OCI-LY3 (cell line): Measurements from ENCODE around the gene MROH9.
"Not testable (repeated sequence)": the region's sequence is repeated elsewhere in the genome, so short reads cannot be mapped to it uniquely, and the experiment has no call there.

Experiments used
- H2AFZ ChIP-seq: fragments of 200-600, 300-600 bp; shearing (Covaris generic); 2 replicates; pipeline ENCODE4 v1.6.0; 2014; ENCODE audit warnings: antibody characterized with exemption, low read depth, low read length
- H3K27ac ChIP-seq: fragments of 200-600, 300-600 bp; sonication (generic); 2 replicates; pipeline ENCODE4 v1.5.1; 2014; ENCODE audit warnings: mild to moderate bottlenecking, low read length, moderate library complexity, mixed read lengths
- H3K27me3 ChIP-seq: fragments of 200-600, 300-600 bp; sonication (generic); 2 replicates; pipeline ENCODE4 v1.6.1; 2014; ENCODE audit warnings: low read depth, low read length, mixed read lengths
- H3K36me3 ChIP-seq: fragments of 200-600, 300-600 bp; sonication (generic); replicated peaks from 2 replicates; pipeline ENCODE3; 2014; ENCODE audit warnings: low read depth, low read length, mixed read lengths
- H3K4me1 ChIP-seq: fragments of 300-600, 200-600 bp; sonication (generic); 2 replicates; pipeline ENCODE4 v1.6.1; 2014; ENCODE audit warnings: low read length, mixed read lengths
- H3K4me2 ChIP-seq: fragments of 200-600, 300-600 bp; sonication (generic); 2 replicates; pipeline ENCODE4 v1.6.1; 2014; ENCODE audit warnings: low read length, mixed read lengths
- H3K4me3 ChIP-seq: fragments of 300-600, 200-600 bp; sonication (generic); 2 replicates; pipeline ENCODE4 v1.5.1; 2014; ENCODE audit warnings: antibody characterized with exemption, mild to moderate bottlenecking, low read length, moderate library complexity
- H3K79me2 ChIP-seq: fragments of 300-600, 200-600 bp; shearing (Covaris generic); 2 replicates; pipeline ENCODE4 v1.6.1; 2014; ENCODE audit warnings: mild to moderate bottlenecking, low read length, mixed read lengths
- H3K9ac ChIP-seq: fragments of 300-600, 200-600 bp; shearing (Covaris generic); 2 replicates; pipeline ENCODE4 v1.6.0; 2014; ENCODE audit warnings: mild to moderate bottlenecking, low read length, moderate library complexity
- H3K9me3 ChIP-seq: fragments of 200-600, 300-600 bp; shearing (Covaris generic); 2 replicates; pipeline ENCODE4 v1.6.1; 2014; ENCODE audit warnings: low read length, mixed read lengths; ENCODE audit not compliant: insufficient read depth
- H4K20me1 ChIP-seq: fragments of 200-600, 300-600 bp; sonication (generic); 2 replicates; pipeline ENCODE4 v1.6.1; 2016; ENCODE audit warnings: low read length, mixed read lengths; ENCODE audit not compliant: insufficient read depth
- EZH2phosphoT487 ChIP-seq: fragments of 200-600 bp; shearing (Covaris generic); IDR thresholded peaks from 2 replicates; pipeline ENCODE4 v1.6.1; 2018; ENCODE audit warnings: antibody characterized with exemption, mixed run types, low read depth
- TF ChIP-seq, protein P1 (sequence below): fragments of 200-600, 300-600 bp; sonication (generic); IDR thresholded peaks from 2 replicates; pipeline ENCODE4 v1.5.1; 2014; ENCODE audit warnings: antibody characterized with exemption, low read length, low read depth

Gene MROH9

DNA sequence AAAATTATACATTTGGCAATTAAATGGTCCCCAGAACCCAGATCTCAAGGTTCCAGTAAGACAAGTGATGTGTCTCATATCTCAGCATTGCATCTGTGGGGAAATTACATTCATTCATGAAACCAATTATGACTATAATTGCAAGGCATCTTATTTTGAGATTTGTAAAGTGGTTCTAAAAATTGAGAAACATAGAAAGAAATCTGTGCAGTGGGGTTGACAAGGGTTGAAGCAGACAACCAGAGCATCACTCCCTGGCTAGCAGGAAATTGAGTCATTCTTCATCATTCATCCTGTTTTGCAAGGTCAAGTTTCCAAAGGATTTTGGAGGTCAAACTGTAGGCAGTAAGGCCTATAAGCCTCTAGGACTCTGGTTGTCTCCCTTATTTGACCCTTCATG is 25.1 kb upstream of the MROH9 start:
- Histone ChIP-seq H3K27ac (no peak overlapping the region), H3K79me2 (no peaks in the 10 kb centered on the region), H3K4me1 (no peaks in the 10 kb centered on the region), H2AFZ (no peak overlapping the region), H3K4me3 (no peak overlapping the region), H3K9me3 (no peaks in the 10 kb centered on the region), H4K20me1 (no peaks in the 10 kb centered on the region), H3K9ac (no peak overlapping the region), H3K36me3 (no peaks in the 10 kb centered on the region), H3K4me2 (no peak overlapping the region), H3K27me3 (no peaks in the 10 kb centered on the region)
- TF ChIP-seq, protein P1, sequence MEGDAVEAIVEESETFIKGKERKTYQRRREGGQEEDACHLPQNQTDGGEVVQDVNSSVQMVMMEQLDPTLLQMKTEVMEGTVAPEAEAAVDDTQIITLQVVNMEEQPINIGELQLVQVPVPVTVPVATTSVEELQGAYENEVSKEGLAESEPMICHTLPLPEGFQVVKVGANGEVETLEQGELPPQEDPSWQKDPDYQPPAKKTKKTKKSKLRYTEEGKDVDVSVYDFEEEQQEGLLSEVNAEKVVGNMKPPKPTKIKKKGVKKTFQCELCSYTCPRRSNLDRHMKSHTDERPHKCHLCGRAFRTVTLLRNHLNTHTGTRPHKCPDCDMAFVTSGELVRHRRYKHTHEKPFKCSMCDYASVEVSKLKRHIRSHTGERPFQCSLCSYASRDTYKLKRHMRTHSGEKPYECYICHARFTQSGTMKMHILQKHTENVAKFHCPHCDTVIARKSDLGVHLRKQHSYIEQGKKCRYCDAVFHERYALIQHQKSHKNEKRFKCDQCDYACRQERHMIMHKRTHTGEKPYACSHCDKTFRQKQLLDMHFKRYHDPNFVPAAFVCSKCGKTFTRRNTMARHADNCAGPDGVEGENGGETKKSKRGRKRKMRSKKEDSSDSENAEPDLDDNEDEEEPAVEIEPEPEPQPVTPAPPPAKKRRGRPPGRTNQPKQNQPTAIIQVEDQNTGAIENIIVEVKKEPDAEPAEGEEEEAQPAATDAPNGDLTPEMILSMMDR, result no peak
- no peak for TF ChIP-seq EZH2phosphoT487

DNA sequence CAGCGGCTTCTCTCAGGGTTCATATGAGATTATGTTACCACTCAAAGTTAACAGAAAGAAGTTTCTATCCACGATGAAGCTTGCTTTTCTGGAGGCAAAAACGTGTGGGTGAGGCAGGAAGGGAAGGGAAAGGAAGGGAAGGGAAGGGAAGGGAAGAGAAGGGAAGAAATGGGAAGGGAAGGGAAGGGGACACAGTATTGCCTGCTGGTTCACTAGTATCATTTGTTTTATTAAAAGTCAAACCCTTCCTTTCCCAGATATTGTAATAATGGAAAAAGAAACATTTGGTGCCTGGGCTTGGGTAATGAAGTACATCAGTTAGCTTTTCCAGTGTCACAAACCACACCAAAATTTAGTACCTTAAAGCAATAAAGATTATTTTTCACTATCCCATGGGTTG is 18.0 kb upstream of the MROH9 start:
- no peak overlapping the region for H3K9ac ChIP-seq
- H2AFZ ChIP-seq, result no peak overlapping the region
- peaks cover 24% of the 10 kb centered on the region for H3K9me3 ChIP-seq
- no peaks in the 10 kb centered on the region for H4K20me1 ChIP-seq
- no peaks in the 10 kb centered on the region for H3K27me3 ChIP-seq
- H3K4me3 ChIP-seq, result no peak overlapping the region
- no peaks in the 10 kb centered on the region for H3K4me1 ChIP-seq
- no peak overlapping the region for H3K4me2 ChIP-seq
- TF ChIP-seq EZH2phosphoT487, result no peak
- TF ChIP-seq, protein P1, result no peak
- peaks cover 29% of the 10 kb centered on the region for H3K36me3 ChIP-seq
- no peaks in the 10 kb centered on the region for H3K79me2 ChIP-seq
- H3K27ac ChIP-seq, result no peak overlapping the region

DNA sequence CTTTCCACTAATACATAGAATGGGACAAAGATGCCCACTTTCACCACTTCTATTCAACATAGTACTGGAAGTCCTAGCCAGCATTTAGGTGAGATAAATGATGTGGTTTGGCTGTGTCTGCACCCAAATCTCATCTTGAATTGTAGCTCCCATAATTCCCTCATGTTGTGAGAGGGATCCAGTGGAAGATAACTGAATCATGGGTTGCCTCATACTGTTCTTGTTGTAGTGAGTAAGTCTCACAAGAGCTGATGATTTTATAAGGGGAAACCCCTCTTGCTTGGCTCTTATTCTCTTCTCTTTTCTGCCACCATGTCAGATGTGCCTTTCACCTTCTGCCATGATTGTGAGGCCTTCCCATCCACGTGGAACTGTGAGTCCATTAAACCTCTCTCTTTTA is 10.7 kb upstream of the MROH9 start:
- H3K79me2 ChIP-seq, H3K9ac ChIP-seq, H3K27ac ChIP-seq, H2AFZ ChIP-seq, H4K20me1 ChIP-seq, H3K4me1 ChIP-seq, H3K27me3 ChIP-seq, H3K4me3 ChIP-seq, H3K4me2 ChIP-seq: not testable (repeated sequence)
- Histone ChIP-seq H3K9me3 (peaks cover 19% of the 10 kb centered on the region), H3K36me3 (peaks cover 20% of the 10 kb centered on the region)

DNA sequence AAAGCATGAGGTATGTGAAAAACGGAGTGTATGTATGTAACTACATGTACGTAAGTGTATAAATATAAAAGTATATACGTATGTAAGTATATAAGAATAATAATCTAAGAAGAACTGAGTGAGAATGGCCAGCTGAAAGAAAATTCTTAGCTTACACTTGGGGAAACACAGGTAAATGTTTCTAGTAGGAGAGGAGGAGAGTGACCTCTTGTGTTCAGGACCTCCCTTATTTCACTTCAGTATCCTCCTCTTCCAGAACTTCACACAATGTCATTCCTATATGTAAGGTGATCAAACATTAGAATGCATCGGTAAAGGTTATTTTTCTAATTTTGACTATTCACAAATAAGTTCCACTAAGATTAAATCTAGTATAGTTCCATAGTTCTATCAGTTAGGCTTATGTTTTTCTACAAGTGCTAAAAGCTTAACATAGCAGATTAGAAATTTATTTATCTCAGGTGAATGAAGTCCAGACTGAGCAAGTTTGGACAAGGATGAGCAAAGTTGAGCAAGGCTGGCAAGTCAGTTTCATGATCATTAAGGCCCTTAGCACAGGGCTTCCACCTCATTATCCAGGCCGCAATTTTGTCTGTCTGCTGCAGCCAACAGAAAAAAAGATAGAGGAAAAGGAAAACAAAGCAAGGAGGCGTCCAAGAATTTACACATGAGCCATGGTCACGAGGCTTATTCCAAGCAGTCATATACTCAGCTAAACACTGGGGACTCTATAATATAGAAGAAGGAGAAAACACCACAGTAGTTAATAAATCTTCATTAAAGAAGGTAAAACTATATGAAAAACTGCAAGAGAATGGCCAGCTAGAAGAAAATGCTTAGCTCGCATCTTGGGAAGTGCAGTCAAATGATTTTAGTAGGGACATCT is 7.1 kb upstream of the MROH9 start:
- no peak for TF ChIP-seq EZH2phosphoT487
- TF ChIP-seq, protein P1, result peak; percentile 25; the same call in 1 of the 2 replicates
- Histone ChIP-seq H3K4me2 (no peak overlapping the region), H3K79me2 (no peaks in the 10 kb centered on the region), H3K9ac (no peak overlapping the region), H3K27ac (no peak overlapping the region), H3K36me3 (no peaks in the 10 kb centered on the region), H3K4me1 (peaks cover 37% of the 10 kb centered on the region), H3K9me3 (no peaks in the 10 kb centered on the region), H3K4me3 (no peak overlapping the region), H2AFZ (no peak overlapping the region), H4K20me1 (no peaks in the 10 kb centered on the region), H3K27me3 (no peaks in the 10 kb centered on the region)
